HG02981 (cell line): ENCODE measurements around the gene KCNT1.

Experiments used
- ATAC-seq: cut with Tn5 transposase; IDR thresholded peaks from one replicate; pipeline ENCODE4 v1.9.1; 2021; ENCODE audit warnings: mild to moderate bottlenecking, moderate library complexity; ENCODE audit not compliant: unreplicated experiment

The KCNT1 gene

DNA sequence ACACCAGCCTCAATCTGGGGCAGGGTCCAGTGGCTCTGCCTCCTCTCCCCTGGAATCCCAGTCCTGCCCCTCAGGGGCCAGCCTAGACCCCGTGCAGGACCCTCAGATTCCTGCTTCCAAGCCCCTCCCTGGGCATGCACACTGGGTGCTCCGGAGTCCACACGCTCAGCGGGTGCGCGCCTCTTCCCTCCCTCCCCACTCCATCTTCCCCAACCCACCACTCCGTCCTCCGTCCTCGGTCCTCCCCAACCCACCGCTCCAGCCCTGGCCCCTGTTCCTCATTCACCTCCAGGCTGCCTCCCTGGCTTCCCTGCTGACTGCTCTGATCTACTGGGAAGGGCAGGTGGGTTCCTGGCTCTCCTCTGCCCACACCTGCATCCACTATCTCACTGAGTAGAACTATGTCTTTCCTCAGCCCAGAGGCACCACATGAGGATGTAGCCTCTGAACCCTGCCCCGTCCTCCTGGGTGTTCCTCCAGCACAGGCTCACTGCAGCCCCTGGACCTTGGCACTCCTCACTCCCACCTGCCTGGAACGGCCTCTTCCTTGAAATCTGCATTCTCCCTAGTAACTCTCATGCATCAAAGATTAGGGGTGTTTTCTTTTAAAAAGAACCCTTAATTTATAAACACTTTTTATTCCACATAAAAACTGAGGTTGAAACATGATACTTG, 112.6 kb downstream of the KCNT1 start:
- ATAC-seq, result no peak

DNA sequence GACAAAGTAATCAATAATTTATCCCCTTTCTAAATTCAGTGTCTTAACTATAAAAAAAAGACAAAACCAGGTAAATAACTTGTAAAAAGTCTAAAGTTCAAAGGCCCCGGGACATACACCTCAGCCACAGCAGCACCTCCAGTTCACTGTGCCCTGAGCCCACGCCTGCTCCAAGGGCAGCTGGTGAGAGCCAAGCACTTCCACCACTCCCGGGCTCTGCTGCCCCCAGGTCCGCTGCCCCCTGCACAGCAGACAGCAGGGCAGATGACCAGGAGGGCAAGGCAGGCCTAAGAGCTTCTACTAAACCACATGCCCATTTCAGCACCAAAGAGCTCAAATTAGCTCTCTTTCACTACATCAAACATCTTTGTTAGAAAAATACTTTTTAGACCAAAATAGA, 113.4 kb downstream of the KCNT1 start:
- no peak for ATAC-seq

DNA sequence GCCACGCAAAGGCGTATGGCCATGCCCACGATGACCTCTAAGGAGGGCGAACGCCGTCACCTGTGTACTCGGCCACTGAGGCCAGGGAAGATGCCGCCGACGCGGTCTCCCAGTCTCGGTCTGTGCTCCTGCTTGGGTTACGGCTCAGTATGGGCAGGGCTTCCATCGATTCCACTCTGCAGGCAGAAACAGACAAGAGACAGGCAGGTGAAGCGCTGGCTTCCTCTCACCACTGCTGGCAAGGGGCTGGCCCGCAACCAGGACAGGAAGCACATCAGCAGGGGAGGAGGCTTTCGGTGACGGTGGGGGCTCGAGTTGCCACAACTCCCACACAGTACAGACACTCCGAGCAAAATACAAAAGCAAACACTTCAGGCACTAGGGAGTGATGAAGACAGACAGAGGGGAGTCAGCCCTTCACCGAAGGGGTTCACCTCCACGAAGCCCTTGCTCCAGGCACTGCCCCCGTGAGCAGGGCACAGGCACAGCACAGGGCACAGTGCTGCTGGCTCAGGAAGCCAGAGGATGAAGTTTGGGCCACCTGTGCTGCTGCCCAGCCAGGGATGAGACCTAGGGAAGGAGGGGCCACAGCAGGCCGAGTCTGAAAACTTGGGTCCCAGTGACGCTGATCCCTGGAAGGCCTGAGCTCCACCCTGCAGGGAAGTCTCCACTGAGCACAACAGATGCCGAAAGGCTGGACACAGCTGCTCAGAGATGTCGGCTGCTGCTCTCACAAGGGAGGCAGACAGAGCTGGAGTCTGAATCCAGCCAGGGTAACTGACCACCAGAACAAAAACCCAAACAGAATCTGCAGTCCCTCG, 114.1 kb downstream of the KCNT1 start:
- no peak for ATAC-seq

DNA sequence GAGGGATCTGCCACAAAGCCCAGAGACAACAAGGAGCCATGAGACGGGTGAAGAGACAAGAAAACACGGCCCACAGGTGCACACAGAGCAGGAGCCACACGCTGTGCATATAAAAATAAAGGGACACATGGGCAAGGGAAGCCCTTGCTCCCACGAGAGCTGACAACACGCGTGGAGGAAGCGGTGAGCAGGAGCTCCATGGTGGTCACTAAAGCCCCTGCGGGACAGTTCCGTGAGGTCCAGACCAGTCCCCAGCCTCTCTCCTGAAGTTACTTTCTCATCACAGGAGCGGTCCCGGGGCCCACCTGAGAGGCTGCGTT, 114.6 kb downstream of the KCNT1 start:
- ATAC-seq, result no peak

DNA sequence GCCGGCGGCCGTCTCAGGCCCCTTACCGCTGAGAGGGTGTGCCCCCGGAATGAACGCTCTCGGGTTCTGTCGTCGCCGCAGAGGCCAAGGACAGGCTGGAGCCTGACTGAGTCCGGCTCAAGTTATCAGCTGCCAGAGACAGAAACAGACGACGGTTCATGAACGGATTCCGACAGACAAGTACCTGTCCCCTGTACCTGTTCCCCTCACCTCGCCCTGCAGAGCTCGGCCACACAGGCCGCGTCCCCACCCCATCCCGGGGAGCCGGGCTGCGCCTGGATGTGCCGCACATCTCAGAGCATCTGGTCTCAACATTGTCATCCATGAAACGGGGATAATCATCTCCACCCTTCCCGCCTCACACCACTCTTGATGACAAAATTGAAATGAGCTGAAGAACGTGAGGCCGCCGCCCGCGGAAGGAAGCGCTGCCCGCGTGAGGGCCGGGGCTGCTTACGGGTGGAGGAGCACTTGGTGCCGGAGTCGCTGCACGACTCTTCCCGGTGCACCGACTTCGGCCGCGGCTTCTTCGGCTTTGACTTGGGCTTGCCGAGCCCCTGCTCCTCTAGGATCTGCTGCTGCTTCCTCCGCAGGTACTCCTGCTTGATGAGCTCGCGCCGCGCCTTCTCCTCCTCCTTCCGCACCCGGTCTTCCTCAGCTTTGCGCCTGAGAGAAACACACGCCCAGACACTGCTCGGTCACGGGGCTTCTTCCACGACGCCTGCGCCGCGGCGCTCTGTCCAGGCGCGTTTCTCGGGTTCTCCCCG, 116.1 kb downstream of the KCNT1 start:
- ATAC-seq, result no peak

DNA sequence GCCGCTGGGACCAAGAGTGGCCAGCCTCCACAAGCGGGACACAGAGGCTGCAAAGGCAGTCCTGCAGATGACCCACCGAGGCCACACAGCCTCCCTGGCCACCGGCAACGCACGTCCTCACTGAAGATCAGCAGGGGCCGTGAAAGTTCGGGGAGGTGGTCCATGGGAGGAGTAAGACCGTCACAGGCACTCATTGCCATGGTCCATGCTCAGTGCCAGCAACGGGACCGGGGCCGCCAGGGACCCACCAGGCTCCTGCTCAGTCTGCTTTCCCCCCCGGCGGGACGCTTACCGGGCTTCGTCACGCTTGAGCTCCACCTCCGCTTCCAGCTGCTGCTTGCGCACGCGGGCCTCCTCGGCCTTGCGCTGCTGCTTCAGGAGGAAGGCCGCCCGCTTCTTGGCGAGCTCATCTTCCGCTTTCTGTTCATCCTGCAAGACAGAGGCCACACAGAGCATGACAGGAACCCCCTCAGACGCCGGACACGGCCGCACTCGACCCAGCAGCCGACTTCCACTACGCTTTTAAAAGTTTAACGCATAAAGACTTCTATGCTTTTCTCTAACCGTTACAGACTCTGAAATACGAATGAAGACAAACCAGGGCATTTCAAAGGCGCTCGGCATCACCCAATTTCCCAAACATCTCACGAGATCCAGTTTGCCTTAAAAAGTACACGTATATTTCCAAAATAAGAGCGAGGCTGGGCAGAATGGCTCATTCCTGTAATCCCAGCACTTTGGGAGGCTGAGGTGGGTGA, 116.9 kb downstream of the KCNT1 start:
- no peak for ATAC-seq

DNA sequence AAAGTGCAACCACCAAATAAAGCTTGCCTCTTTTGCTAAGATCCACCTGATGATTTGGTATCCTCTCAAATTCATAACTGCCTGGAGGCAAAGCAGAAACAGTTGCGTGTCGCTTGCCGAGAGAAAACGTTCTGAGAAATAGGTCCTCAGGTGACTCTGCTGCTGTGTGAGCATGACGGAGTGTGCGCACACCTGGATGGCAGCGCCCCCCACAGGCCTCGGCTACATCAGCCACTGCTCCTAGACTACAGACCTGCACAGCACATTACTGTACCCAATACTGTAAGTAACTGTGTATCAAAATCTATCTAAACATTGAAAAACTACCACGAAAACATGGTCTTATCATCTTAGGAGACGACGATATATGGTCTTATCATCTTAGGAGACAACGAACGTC, 117.9 kb downstream of the KCNT1 start:
- ATAC-seq, result no peak

DNA sequence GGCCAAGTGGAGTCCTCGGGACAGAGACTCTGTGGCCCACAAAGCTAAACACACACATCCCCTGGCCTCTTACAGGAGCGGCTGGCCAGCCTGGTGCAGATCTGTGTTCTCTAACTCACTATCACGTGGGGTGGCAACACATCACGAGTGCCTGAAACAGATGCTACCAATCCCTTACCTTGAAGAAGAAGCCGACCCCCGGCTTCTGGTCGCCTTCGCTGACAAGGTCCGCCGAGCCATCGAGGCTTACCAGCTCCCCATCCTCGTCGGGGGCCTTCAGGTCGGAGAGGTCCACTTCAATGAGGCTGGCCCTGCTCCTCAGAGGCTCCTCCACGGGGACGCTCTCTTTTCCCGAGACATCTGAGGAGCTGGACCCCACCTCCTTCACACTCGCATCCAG, 118.7 kb downstream of the KCNT1 start:
- no peak for ATAC-seq

DNA sequence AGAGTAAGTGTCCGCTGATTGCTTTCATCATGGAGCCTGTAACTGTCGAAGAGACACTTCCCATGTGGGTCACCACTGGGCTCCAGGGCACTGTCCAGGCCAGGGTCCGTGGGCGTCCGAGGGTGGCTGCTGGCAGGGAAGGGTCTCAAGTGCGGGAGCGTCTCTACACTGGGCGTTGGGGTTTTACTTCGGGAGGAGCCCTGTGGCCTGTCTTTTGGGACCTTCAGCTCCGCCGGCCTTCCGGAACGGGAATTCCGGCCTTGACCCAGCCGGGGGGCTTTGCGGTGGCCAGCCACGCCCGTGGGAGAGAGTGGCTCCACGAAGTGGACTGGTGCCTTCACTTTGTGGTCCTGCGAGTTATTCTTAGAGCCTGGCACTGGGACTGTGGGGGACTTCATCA, 119.1 kb downstream of the KCNT1 start:
- ATAC-seq, result no peak

DNA sequence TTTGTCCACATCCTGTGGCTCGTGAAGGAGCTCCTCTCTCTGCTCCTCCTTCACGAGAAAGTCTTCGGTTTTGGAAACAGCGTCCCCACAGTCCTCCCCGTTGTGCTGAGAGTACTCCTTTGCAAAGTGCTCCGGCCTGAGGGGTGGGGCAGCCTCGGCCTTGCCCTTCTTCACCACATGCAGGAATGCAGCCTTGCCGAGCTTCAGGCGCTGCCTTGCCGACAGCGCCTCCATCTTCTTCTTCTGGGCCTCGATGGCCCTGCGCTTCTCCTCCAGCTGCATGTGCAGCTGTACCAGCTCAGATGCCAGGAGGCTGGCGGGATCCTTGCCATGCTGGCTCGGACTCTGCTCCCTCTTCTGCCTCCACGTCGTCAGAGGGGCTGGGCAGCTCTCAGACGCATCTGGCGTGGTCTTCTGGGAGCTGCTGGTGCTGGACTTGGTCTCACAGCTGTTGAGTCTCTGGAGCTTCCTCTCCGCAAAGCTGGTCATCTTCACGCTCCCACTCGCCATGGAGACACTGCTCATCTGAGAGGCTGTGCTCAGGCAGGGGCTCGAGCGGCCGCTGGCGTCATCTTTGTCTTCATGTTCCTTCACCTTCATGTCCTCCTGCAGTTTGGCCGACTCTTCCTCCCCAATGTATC, 119.9 kb downstream of the KCNT1 start:
- ATAC-seq, result no peak

DNA sequence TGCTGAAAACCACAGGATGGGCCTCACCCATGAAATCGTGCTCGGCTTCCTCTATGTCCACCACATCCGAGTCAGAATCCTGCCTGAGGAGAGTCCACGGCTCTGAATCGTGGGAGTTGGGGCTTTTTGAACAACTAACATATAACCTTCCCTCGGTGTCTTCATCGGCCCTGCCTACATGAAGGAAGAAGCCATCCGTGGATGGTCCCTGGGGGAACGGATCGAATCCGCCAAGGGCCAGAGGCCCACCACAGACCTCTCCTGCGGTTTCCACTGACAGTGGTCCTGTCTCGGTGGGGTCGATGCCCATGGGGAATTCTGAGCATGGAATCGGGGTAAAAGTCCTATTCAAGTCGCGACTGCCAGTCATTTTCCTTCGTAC, 120.4 kb downstream of the KCNT1 start:
- ATAC-seq, result no peak

DNA sequence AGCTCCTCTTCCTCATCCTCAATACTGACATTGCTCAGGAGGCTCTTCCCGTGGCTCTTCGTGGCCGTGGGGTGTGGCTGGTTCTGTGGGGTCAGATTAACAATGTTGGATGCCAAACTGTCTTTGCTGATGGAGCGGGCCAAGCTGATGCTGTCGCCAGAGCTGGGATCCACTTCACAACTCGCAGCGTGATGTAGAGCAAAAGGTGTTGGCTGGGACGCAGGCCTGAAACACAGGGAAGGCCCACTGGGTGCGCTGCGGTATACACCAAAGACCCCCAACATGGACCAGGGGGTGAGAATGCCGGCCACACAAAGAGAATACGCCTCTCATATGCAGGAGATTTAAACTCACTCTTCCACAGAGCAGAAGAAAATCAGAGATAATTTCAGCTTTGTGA, 121.1 kb downstream of the KCNT1 start:
- ATAC-seq, result no peak

DNA sequence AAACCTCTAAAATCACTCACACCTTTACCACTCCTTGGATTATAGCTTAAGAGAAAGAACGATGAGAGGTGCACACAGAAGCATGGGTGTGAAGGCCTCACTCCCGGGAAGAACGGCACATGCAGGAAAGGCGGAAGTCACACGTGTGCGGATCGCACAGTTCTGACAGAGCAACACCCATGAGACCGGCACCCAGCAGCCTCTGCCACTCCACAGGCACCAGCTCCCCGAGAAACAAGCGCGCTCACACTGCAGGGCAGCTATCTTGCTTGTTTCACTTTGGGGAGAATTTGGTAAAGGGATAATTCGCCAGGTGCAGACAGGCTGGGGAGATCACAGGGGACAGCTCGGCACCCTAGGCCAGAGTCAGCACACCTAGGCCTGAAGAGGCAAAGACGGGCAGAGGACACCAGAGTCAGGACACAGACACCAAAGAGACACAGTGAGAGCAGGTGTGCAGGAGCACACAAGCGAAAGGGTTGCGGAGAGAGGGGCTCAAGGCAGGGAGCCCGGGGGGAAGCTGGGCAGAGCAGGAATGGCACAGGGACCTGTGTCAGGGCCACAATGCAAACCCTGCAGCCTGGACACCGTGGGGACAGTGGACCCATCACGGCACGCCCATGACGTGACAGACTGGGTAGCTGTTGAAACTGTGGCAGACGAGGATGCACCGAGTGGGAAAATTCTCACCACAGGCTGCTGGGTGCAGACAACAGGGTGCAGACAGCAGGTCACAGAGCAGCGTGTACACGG, 123.6 kb downstream of the KCNT1 start:
- ATAC-seq, result no peak

DNA sequence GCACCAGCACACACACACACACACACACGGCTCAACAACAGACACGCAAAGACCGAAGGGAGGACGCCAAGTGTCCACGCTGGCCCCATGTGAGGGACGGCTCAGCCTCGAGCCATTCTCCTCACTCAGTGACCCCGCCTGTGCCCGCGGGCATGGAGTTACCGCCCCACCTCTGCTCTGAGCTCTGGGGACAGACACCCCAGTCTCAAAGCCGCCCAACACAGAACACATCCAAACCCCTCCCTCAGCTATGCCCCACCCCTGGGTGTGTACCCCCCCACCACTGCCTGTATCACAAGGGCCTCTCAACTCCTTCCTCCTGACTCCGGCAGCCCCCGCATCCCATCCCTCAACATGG, 124.2 kb downstream of the KCNT1 start:
- no peak for ATAC-seq

DNA sequence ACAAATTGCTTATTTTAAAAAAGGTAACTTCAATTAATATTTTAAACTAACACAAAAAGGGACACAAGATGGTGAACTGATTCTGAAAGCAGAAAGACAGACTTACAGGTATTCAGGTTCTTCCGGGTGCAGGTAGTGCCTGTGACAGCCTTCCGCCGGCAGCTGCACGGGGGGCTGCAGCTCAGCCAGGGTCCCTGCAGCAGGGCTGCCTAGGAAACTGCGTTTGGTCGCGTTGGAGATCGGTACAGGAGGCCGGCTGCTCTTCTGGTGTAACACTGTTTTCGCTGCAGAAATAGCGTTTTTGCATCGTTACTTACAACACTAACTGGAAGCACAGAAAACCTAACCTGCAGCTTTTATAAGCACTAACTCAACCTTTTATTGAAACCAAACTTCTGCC, 125.3 kb downstream of the KCNT1 start:
- no peak for ATAC-seq

DNA sequence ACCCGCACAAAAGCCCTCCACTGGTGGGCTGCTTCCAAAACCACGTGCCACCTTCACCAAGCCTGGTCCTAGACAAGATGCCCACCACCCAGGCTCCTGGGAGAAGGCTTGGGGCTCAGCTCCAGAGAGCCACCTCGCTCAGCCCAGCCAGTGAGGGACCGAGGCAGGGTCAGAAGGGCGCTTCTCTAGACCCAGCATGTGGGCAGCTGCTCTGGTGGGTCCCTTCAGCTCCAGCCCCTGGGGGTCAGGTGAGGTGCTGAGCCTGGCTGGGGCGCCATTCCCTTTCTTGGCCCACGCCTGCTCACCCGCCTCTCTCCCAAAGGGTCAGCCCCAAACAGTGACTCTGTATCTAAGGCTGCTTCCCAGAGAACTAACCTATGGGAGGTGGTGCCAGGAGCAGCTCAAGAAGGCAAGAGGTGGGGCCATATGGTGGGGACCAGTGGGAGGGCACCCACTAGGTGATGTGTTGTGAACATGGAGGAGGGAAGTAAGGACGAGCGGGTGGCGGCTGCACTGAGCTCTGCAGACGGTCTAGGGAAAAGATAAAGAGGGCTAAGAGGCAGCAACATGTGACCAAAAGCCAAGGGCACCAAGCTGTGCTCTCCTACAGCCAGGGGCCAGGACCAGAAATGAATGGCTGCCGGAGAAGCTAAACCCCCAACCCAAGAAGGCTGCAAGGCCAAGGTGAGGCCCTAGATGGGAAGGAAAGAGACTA, 126.0 kb downstream of the KCNT1 start:
- ATAC-seq, result no peak

DNA sequence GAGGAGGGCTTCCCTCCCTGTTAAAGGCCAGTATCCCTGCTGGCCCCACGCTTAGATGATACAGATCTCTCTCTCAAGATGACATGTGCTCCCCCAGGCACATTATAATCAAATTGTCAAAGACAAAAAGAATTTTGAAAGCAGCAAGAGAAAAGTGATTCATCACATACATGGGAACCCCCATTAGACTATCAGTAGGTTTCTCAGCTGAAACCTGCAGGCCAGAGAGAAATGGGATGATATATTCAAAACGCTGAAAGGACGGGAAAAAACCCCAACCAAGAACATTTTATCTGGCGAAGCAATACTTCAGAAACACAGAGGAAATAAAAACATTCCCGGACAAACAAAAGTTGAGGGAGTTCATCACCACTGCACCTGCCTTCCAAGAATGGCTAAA, 126.7 kb downstream of the KCNT1 start:
- ATAC-seq, result no peak

DNA sequence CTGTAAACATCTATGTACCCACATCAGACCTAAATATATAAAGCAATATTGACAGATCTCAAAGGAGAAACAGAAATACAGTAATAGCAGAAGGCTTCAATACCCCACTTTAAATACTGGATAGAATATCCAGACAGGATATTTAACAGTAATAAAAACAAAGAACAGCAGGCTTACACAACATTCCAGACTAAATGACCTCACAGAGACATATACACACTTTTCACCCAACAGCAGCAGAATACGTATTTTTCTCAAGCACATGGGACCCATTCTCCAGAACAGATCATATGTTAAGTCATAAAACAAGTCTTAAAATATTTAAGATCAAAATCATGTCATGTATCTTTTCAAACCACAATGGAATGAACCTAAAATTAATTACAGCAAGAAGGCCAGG, 128.5 kb downstream of the KCNT1 start:
- no peak for ATAC-seq

DNA sequence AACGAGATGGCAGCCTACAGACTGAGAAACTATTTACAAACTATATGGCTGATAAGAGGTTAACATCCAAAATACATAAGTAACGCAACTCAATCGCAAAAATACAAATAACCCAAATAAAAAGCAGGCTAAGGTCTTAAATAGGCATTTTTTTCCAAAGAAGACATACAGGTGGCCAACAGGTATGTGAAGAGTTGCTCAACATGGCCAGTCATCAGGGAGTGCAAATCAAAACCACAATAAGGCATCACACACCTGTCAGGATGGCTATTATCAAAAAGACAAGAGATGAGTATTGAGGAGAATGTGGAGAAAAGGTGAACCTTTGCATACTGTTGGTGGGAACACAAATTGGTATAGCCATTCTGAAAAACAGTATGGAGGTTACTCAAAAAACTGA, 131.9 kb downstream of the KCNT1 start:
- ATAC-seq, result no peak

DNA sequence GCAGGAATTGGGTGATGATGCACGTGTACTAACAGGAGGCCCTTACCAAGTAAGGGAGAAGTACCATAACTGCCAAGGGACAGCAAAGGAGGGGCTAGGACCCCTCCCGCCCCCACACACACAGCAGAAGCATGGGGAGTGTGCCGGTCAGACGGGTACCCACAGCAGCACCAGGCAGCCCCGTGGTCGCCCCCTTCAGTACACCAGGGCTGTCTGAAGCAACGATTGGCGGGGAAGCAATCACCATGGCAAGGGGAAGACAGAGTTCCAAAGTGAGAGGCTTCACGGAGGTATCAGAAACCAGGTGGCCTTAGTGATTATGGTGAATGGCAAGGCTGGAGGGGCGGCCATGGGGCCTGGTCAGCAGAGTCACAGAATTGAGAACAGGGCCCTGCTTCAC, 133.1 kb downstream of the KCNT1 start:
- ATAC-seq, result no peak
